ENCODE results near the gene TMEM132C. TPM values are rescaled to one million over a fixed set of nuclear protein-coding genes. Genes with fewer than 3 reads are reported as not detected.

TMEM132C gene
- total RNA-seq, 1 experiment from 2014 or later = not detected

GRCh38 chr12:128672428-128672827, 405.5 kb downstream of the TMEM132C start:
- CTCF ChIA-PET = no interaction called here

GRCh38 chr12:128672893-128673292, 405.9 kb downstream of the TMEM132C start:
- Mint-ChIP-seq H3K9me3 (ENCODE audit: low read depth, unreplicated experiment) (peaks cover 8% of the 10 kb centered on the region), H3K36me3 (ENCODE audit: insufficient read depth, unreplicated experiment) (no peaks in the 10 kb centered on the region), H3K27me3 (ENCODE audit: unreplicated experiment) (no peaks in the 10 kb centered on the region), H3K4me3 (ENCODE audit: low read depth, unreplicated experiment) (no peak overlapping the region), H3K27ac (ENCODE audit: unreplicated experiment) (no peak overlapping the region), H3K4me1 (ENCODE audit: low read depth, unreplicated experiment) (no peaks in the 10 kb centered on the region)
- TF ChIP-seq CTCF (IDR thresholded peaks at IDR 0.05; ENCODE audit: unreplicated experiment) = no peak
- intact Hi-C loops (cut with micrococcal nuclease; ENCODE audit: unreplicated experiment) = no loop called here
- BruUV-seq (replicated peaks) = no TSS peak
- CTCF ChIA-PET = no interaction called here
- no peak for DNase-seq

More at GRCh38 chr12:128672428-128672827, 405.5 kb downstream of the TMEM132C start:
- no peak overlapping the region for H3K4me3 Mint-ChIP-seq (ENCODE audit: low read depth, unreplicated experiment)
- H3K36me3 Mint-ChIP-seq (ENCODE audit: insufficient read depth, unreplicated experiment) = no peaks in the 10 kb centered on the region
- no peak for DNase-seq
- no peak overlapping the region for H3K27ac Mint-ChIP-seq (ENCODE audit: unreplicated experiment)
- no peak for TF ChIP-seq CTCF (IDR thresholded peaks at IDR 0.05; ENCODE audit: unreplicated experiment)
- H3K9me3 Mint-ChIP-seq (ENCODE audit: low read depth, unreplicated experiment) = peaks cover 8% of the 10 kb centered on the region
- no peaks in the 10 kb centered on the region for H3K4me1 Mint-ChIP-seq (ENCODE audit: low read depth, unreplicated experiment)
- intact Hi-C loops (cut with micrococcal nuclease; ENCODE audit: unreplicated experiment) = no loop called here
- no TSS peak for BruUV-seq (replicated peaks)
- no peaks in the 10 kb centered on the region for H3K27me3 Mint-ChIP-seq (ENCODE audit: unreplicated experiment)

GRCh38 chr12:128675576-128675975, 408.6 kb downstream of the TMEM132C start:
- intact Hi-C loops (cut with micrococcal nuclease; ENCODE audit: unreplicated experiment) = no loop called here
- Mint-ChIP-seq H3K4me3 (ENCODE audit: low read depth, unreplicated experiment) (no peak overlapping the region), H3K4me1 (ENCODE audit: low read depth, unreplicated experiment) (no peaks in the 10 kb centered on the region), H3K27ac (ENCODE audit: unreplicated experiment) (no peak overlapping the region), H3K9me3 (ENCODE audit: low read depth, unreplicated experiment) (peaks cover 9% of the 10 kb centered on the region), H3K36me3 (ENCODE audit: insufficient read depth, unreplicated experiment) (no peaks in the 10 kb centered on the region), H3K27me3 (ENCODE audit: unreplicated experiment) (no peaks in the 10 kb centered on the region)
- BruUV-seq (replicated peaks) = no TSS peak
- TF ChIP-seq CTCF (IDR thresholded peaks at IDR 0.05; ENCODE audit: unreplicated experiment) = no peak
- CTCF ChIA-PET = no interaction called here
- DNase-seq = no peak

GRCh38 chr12:128680555-128680954, 413.6 kb downstream of the TMEM132C start:
- Mint-ChIP-seq H3K27ac (ENCODE audit: unreplicated experiment) (no peak overlapping the region), H3K4me1 (ENCODE audit: low read depth, unreplicated experiment) (no peaks in the 10 kb centered on the region), H3K9me3 (ENCODE audit: low read depth, unreplicated experiment) (peaks cover 12% of the 10 kb centered on the region), H3K27me3 (ENCODE audit: unreplicated experiment) (no peaks in the 10 kb centered on the region), H3K36me3 (ENCODE audit: insufficient read depth, unreplicated experiment) (no peaks in the 10 kb centered on the region), H3K4me3 (ENCODE audit: low read depth, unreplicated experiment) (no peak overlapping the region)
- intact Hi-C loops (cut with micrococcal nuclease; ENCODE audit: unreplicated experiment) = no loop called here
- DNase-seq = no peak
- no peak for TF ChIP-seq CTCF (IDR thresholded peaks at IDR 0.05; ENCODE audit: unreplicated experiment)
- no TSS peak for BruUV-seq (replicated peaks)
- CTCF ChIA-PET = no interaction called here
